Endothelial cell of umbilical vein (primary cell): ENCODE measurements around the gene CHID1. TPM values are rescaled to one million over a fixed set of nuclear protein-coding genes. Genes with fewer than 3 reads are reported as not detected.

Source experiments
- BruUV-seq: library from RNA; stranded (reverse); fragments of 400-500 nt; replicated peaks from 2 replicates; lab custom pipeline; 2021; lab: Mats Ljungman, UMichigan
- CTCF ChIA-PET: fragments of 300-600, 350-600 bp; sonication (Branson Sonifier 250); formaldehyde crosslinking; loops from one replicate; lab custom pipeline; 2021; ENCODE audit warnings: antibody characterized with exemption, inconsistent platforms; lab: Charles Lee
- POLR2A ChIA-PET: fragments of 300-600, 350-600 bp; sonication (Branson Sonifier 250); formaldehyde crosslinking; loops from one replicate; lab custom pipeline; 2021; ENCODE audit warnings: antibody characterized with exemption, inconsistent platforms; lab: Charles Lee
- DNase-seq: peaks from one replicate; pipeline ENCODE4 v3.0.0-alpha.2; 2011; ENCODE audit warnings: low read depth, low spot score
- FAIRE-seq: peaks from 2 replicates; lab custom pipeline; 2011; peaks lifted over from hg19 to GRCh38; lab: Jason Lieb, UNC
- H2AFZ ChIP-seq: 2 replicates; pipeline ENCODE4 v1.6.0; 2012; ENCODE audit warnings: low read depth, low read length, control low read depth, inconsistent platforms
- H3K27ac ChIP-seq: 2 replicates; pipeline ENCODE4 v1.5.1; 2011; ENCODE audit warnings: low read depth, mild to moderate bottlenecking, control low read depth, low read length, moderate library complexity; ENCODE audit not compliant: insufficient read depth
- H3K27me3 ChIP-seq, 2 experiments: 2 replicates each; pipeline versions ENCODE4 v1.6.0 to v1.6.1; 2011; ENCODE audit warnings: low read length in 2 of 2, mixed read lengths in 1 of 2; ENCODE audit not compliant: control insufficient read depth in 2 of 2, insufficient read depth in 2 of 2
- H3K36me3 ChIP-seq, 2 experiments: 2 replicates in 1 of 2; 3 replicates in 1 of 2; pipeline ENCODE4 v1.5.1; 2011; ENCODE audit warnings: low read length in 2 of 2, mild to moderate bottlenecking in 1 of 2, moderate library complexity in 1 of 2; ENCODE audit not compliant: control insufficient read depth in 2 of 2, insufficient read depth in 2 of 2; ENCODE audit errors: extremely low read depth in 1 of 2
- H3K4me1 ChIP-seq: 3 replicates; pipeline ENCODE4 v1.5.1; 2011; ENCODE audit warnings: mild to moderate bottlenecking, low read length; ENCODE audit not compliant: control insufficient read depth, insufficient read depth; ENCODE audit errors: extremely low read depth
- H3K4me2 ChIP-seq: 2 replicates; pipeline ENCODE4 v1.6.1; 2011; ENCODE audit warnings: low read length, control low read depth, mixed read lengths; ENCODE audit not compliant: insufficient read depth
- H3K4me3 ChIP-seq, 3 experiments: fragments of 200-600 bp in 1 of 3; sonication (generic), shearing (Covaris generic) in 1 of 3; replicated peaks in 1 of 3; 2 replicates each; pipeline ENCODE4 v1.5.1; 2011 to 2016; ENCODE audit warnings: control low read depth in 3 of 3, low read length in 3 of 3, mild to moderate bottlenecking in 2 of 3, inconsistent platforms in 1 of 3, low read depth in 1 of 3, moderate library complexity in 1 of 3; ENCODE audit not compliant: insufficient read depth in 1 of 3
- H3K79me2 ChIP-seq: 2 replicates; pipeline ENCODE4 v1.6.0; 2012; ENCODE audit warnings: low read length, inconsistent platforms; ENCODE audit not compliant: control insufficient read depth, insufficient read depth
- H3K9ac ChIP-seq: replicated peaks from 2 replicates; pipeline ENCODE3; 2011; ENCODE audit warnings: low read length, control low read depth; ENCODE audit not compliant: insufficient read depth; ENCODE audit errors: extremely low read depth
- H3K9me1 ChIP-seq: replicated peaks from 3 replicates; pipeline ENCODE4 v1.6.0; 2011; ENCODE audit warnings: mild to moderate bottlenecking, low read length; ENCODE audit not compliant: control insufficient read depth, insufficient read depth; ENCODE audit errors: extremely low read depth
- H3K9me3 ChIP-seq: replicated peaks from 2 replicates; pipeline ENCODE4 v1.5.1; 2012; ENCODE audit warnings: low read length, inconsistent platforms; ENCODE audit not compliant: control insufficient read depth, insufficient read depth
- H4K20me1 ChIP-seq: replicated peaks from 2 replicates; pipeline ENCODE3; 2011; ENCODE audit warnings: mild to moderate bottlenecking, low read length; ENCODE audit not compliant: control insufficient read depth, insufficient read depth; ENCODE audit errors: extremely low read depth
- EZH2 ChIP-seq: IDR thresholded peaks from 2 replicates; pipeline ENCODE4 v1.6.1; 2012; ENCODE audit warnings: borderline replicate concordance, low read depth, mild to moderate bottlenecking, moderate library complexity, low read length, inconsistent platforms; ENCODE audit not compliant: severe bottlenecking
- FOS ChIP-seq: IDR thresholded peaks from 2 replicates; pipeline ENCODE4 v1.6.1; 2011; ENCODE audit warnings: mild to moderate bottlenecking, low read length, moderate library complexity, borderline replicate concordance; ENCODE audit not compliant: insufficient read depth
- GATA2 ChIP-seq: IDR thresholded peaks from 2 replicates; pipeline ENCODE4 v1.7.0; 2011; ENCODE audit warnings: low read depth, mild to moderate bottlenecking, moderate library complexity, mixed read lengths, low read length; ENCODE audit not compliant: insufficient read length, insufficient read depth
- JUN ChIP-seq: IDR thresholded peaks from 2 replicates; pipeline ENCODE4 v1.6.1; 2011; ENCODE audit warnings: borderline replicate concordance, low read depth; ENCODE audit not compliant: insufficient read length, insufficient read depth
- MYC ChIP-seq: IDR thresholded peaks from one replicate; pipeline ENCODE4 v1.6.1; 2011; ENCODE audit warnings: mild to moderate bottlenecking, low read depth, low read length
- POLR2A ChIP-seq: IDR thresholded peaks from 2 replicates; pipeline ENCODE4 v1.6.1; 2012; ENCODE audit warnings: low read depth, mild to moderate bottlenecking, control low read depth, low read length
- POLR2AphosphoS5 ChIP-seq: IDR thresholded peaks from 2 replicates; pipeline ENCODE4 v1.6.1; 2012; ENCODE audit warnings: low read depth, mild to moderate bottlenecking, control low read depth, low read length, moderate library complexity; ENCODE audit not compliant: insufficient read depth
- dilution Hi-C: fragments of 300-500 bp; cut with MboI; formaldehyde crosslinking; loops from one replicate; pipeline ENCODE4 v1.15.0; 2019; ENCODE audit warnings: low sequenced_read_pairs; ENCODE audit not compliant: extremely low pct_ligation_motif_present
- intact Hi-C: fragments of 100-400 bp; cut with micrococcal nuclease; formaldehyde crosslinking; loops from one replicate; pipeline ENCODE4 v1.10.0; 2022
- polyA plus RNA-seq, 4 experiments: library from polyadenylated mRNA; depleted of rRNA in 3 of 4; stranded (reverse) in 3 of 4; unstranded in 1 of 4; fragments of >200 nt; gene quantifications; 2 replicates each; pipeline versions ENCODE4 v1.2.1 to v1.2.3, GENCODE V29; 2011 to 2012; ENCODE audit warnings: missing spikeins in 1 of 4
- total RNA-seq: library from RNA; stranded (reverse); gene quantifications from 2 replicates; pipeline ENCODE4 v1.2.3, GENCODE V29; 2021
- TF ChIP-seq, protein P1 (sequence below), 2 donors: IDR thresholded peaks; 1 replicate in 1 of 2; 2 replicates in 1 of 2; pipeline ENCODE4 v1.5.1; 2011; ENCODE audit warnings: low read length in 2 of 2, mild to moderate bottlenecking in 2 of 2, moderate library complexity in 2 of 2, control low read depth in 1 of 2, inconsistent platforms in 1 of 2, low read depth in 1 of 2; ENCODE audit not compliant: insufficient read depth in 1 of 2; ENCODE audit errors: extremely low read depth in 1 of 2
- TF ChIP-seq, protein P2 (sequence below): IDR thresholded peaks from 2 replicates; pipeline ENCODE4 v1.6.1; 2011; ENCODE audit not compliant: insufficient read depth, insufficient read length

Gene CHID1
- total and polyA plus RNA-seq, 2 donors (not counting 3 experiments of a cell fraction or from before 2014, with no cell fraction given), result 89.8 to 107 TPM

DNA sequence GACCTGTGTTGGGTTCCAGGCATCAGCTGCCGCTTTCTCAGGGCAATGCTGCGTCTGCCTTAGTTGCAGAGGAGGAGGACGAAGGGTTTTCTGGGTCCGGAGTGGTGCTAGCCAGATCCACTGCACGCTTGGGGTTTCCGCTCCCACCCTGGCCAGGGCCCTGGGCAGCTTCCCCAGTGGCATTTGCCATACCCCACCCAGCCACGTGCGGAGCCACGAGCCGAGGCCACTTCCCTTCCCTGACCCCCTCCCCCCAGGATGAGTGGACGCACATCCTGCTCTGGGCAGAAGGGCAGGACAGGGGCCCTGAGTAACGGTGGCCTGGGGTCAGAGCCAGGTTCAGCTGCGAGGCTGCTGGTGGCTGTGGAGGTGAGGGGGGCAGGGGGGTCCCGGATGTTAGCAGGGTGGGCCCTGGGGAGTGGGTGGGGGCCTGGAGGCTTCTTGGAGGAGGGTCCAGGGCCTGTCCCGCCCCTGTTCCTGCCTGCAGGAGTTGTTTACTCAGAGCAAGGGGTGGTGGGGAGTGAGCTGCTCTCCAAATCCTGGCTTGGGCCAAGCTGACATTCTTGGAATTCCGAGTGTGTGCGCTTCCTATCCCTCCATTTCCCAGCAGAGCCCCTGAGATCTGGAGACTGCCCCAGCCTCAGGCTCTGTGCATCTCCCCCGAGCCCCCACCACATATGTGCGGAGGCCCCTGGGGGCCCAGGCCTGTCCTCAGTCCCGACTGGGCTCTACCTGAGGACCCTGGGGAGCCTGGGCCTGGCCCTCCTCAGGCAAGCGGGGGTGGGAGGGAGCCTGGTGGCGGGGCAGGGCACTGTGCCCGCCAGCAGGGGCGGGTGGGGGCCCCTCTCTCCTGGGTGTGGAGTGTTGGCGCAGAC lies 66.6 kb downstream of the CHID1 start:
- no peaks in the 10 kb centered on the region for H4K20me1 ChIP-seq
- BruUV-seq, result no TSS peak
- FAIRE-seq (peak; percentile 94), DNase-seq (peak; percentile 91)
- no peak overlapping the region for H2AFZ ChIP-seq
- H3K9me1 ChIP-seq, result no peaks in the 10 kb centered on the region
- H3K4me1 ChIP-seq, result peaks cover 39% of the 10 kb centered on the region
- H3K9me3 ChIP-seq, result no peaks in the 10 kb centered on the region
- H3K9ac ChIP-seq, result peak overlapping the region; percentile 92
- peaks cover 7 to 14% of the 10 kb centered on the region in 2 experiments for H3K36me3 ChIP-seq
- TF ChIP-seq GATA2, result no peak
- no peak for TF ChIP-seq EZH2
- TF ChIP-seq, protein P1, sequence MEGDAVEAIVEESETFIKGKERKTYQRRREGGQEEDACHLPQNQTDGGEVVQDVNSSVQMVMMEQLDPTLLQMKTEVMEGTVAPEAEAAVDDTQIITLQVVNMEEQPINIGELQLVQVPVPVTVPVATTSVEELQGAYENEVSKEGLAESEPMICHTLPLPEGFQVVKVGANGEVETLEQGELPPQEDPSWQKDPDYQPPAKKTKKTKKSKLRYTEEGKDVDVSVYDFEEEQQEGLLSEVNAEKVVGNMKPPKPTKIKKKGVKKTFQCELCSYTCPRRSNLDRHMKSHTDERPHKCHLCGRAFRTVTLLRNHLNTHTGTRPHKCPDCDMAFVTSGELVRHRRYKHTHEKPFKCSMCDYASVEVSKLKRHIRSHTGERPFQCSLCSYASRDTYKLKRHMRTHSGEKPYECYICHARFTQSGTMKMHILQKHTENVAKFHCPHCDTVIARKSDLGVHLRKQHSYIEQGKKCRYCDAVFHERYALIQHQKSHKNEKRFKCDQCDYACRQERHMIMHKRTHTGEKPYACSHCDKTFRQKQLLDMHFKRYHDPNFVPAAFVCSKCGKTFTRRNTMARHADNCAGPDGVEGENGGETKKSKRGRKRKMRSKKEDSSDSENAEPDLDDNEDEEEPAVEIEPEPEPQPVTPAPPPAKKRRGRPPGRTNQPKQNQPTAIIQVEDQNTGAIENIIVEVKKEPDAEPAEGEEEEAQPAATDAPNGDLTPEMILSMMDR (IDR thresholded peaks at IDR 0.05; ENCODE audit: extremely low read depth in 1 of 2, insufficient read depth in 1 of 2, low read depth in 1 of 2, low read length in 2 of 2), result peak in 1 of 2 donors; percentile 15
- peak; percentile 98 for TF ChIP-seq POLR2AphosphoS5
- TF ChIP-seq FOS, result peak; percentile 74
- TF ChIP-seq JUN, result no peak
- TF ChIP-seq POLR2A, result peak; percentile 68
- TF ChIP-seq, protein P2, sequence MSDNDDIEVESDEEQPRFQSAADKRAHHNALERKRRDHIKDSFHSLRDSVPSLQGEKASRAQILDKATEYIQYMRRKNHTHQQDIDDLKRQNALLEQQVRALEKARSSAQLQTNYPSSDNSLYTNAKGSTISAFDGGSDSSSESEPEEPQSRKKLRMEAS, result peak; percentile 91
- peak; percentile 99 for TF ChIP-seq MYC
- intact Hi-C loops, result loop anchor here (1.0 to 2.0 kb wide), 3 partner anchors 9 to 67 kb away; partner anchors contain the start of genes CHID1 and RPLP2
- ChIA-PET POLR2A (interaction anchor here (0.5 to 4.1 kb wide), 8 partner anchors 10 to 59 kb away, joined by 3 to 28 read pairs (median 6); partner anchors contain the start of genes CD151, PNPLA2 and RPLP2), CTCF (interaction anchor here (1.2 to 3.3 kb wide), 5 partner anchors 10 to 207 kb away, joined by 4 to 19 read pairs (median 6); partner anchors contain the start of genes AP2A2 and CD151)
- H3K4me3 ChIP-seq, result peak overlapping the region in 2 of 3 experiments; percentile 8 to 94
- H3K79me2 ChIP-seq, result peaks cover 43% of the 10 kb centered on the region
- no peaks in the 10 kb centered on the region for H3K27me3 ChIP-seq
- H3K27ac ChIP-seq, result peak overlapping the region; percentile 83
- peak overlapping the region; percentile 82 for H3K4me2 ChIP-seq
- dilution Hi-C loops, result no loop called here
